Neutrophil (primary cell): ENCODE data around the gene TEX9.

Source experiments
- H3K27ac ChIP-seq: fragments of 200-600 bp; sonication (generic); 2 replicates; pipeline ENCODE4 v1.5.1; 2016; ENCODE audit warnings: mild to moderate bottlenecking, moderate library complexity
- H3K27me3 ChIP-seq: fragments of 200-600 bp; sonication (generic); 2 replicates; pipeline ENCODE4 v1.6.0; 2016; ENCODE audit warnings: mild to moderate bottlenecking
- H3K36me3 ChIP-seq: fragments of 200-600 bp; sonication (generic); 2 replicates; pipeline ENCODE4 v1.5.1; 2017
- H3K4me1 ChIP-seq, 2 experiments: fragments of 200-600 bp in 1 of 2; sonication (generic) in 1 of 2; 1 replicate in 1 of 2; 2 replicates in 1 of 2; pipeline versions ENCODE4 v1.5.1 to v1.6.1; 2013 to 2016; ENCODE audit warnings: low read depth in 1 of 2, low read length in 1 of 2, mild to moderate bottlenecking in 1 of 2, moderate library complexity in 1 of 2; ENCODE audit not compliant: control insufficient read depth in 1 of 2, insufficient read depth in 1 of 2
- H3K4me3 ChIP-seq, 2 experiments: fragments of 200-600 bp in 1 of 2; sonication (generic) in 1 of 2; 1 replicate in 1 of 2; 2 replicates in 1 of 2; pipeline ENCODE4 v1.5.1; 2013 to 2016; ENCODE audit warnings: low read depth in 1 of 2, low read length in 1 of 2, mild to moderate bottlenecking in 1 of 2, moderate library complexity in 1 of 2
- H3K9me3 ChIP-seq: fragments of 200-600 bp; sonication (generic); 2 replicates; pipeline ENCODE4 v1.5.1; 2016
- CTCF ChIP-seq: fragments of 200-600 bp; sonication (generic); IDR thresholded peaks from 2 replicates; pipeline ENCODE4 v1.5.1; 2016; ENCODE audit warnings: antibody characterized with exemption

Gene TEX9

GRCh38 chr15:56325186-56325585, 40.0 kb upstream of the TEX9 start:
- TF ChIP-seq CTCF: no peak
- H3K27ac ChIP-seq: no peak overlapping the region

GRCh38 chr15:56327721-56328502, 37.3 kb upstream of the TEX9 start:
- H3K4me1 ChIP-seq: no peaks in the 10 kb centered on the region
- no peaks in the 10 kb centered on the region for H3K9me3 ChIP-seq
- H3K4me3 ChIP-seq: no peak overlapping the region
- no peaks in the 10 kb centered on the region for H3K36me3 ChIP-seq
- no peak for TF ChIP-seq CTCF
- no peaks in the 10 kb centered on the region for H3K27me3 ChIP-seq
- no peak overlapping the region for H3K27ac ChIP-seq

More at GRCh38 chr15:56325186-56325585, 40.0 kb upstream of the TEX9 start:
- H3K36me3 ChIP-seq: no peaks in the 10 kb centered on the region
- H3K27me3 ChIP-seq: no peaks in the 10 kb centered on the region
- H3K9me3 ChIP-seq: no peaks in the 10 kb centered on the region
- no peak overlapping the region for H3K4me3 ChIP-seq
- H3K4me1 ChIP-seq: no peaks in the 10 kb centered on the region

- Histone ChIP-seq H3K4me1 (no peaks in the 10 kb centered on the region), H3K4me3 (no peak overlapping the region), H3K9me3 (no peaks in the 10 kb centered on the region), H3K36me3 (no peaks in the 10 kb centered on the region), H3K27me3 (no peaks in the 10 kb centered on the region), H3K27ac (no peak overlapping the region)
- no peak for TF ChIP-seq CTCF
Observed at GRCh38 chr15:56337084-56337725, 28.0 kb upstream of the TEX9 start.

GRCh38 chr15:56339594-56339993, 25.6 kb upstream of the TEX9 start:
- Histone ChIP-seq H3K36me3 (no peaks in the 10 kb centered on the region), H3K4me3 (no peak overlapping the region), H3K9me3 (no peaks in the 10 kb centered on the region), H3K4me1 (no peaks in the 10 kb centered on the region), H3K27me3 (no peaks in the 10 kb centered on the region), H3K27ac (no peak overlapping the region)
- no peak for TF ChIP-seq CTCF

GRCh38 chr15:56341201-56341600, 24.0 kb upstream of the TEX9 start:
- no peaks in the 10 kb centered on the region for H3K9me3 ChIP-seq
- H3K36me3 ChIP-seq: no peaks in the 10 kb centered on the region
- H3K27ac ChIP-seq: no peak overlapping the region
- no peaks in the 10 kb centered on the region for H3K27me3 ChIP-seq
- H3K4me1 ChIP-seq: no peaks in the 10 kb centered on the region
- TF ChIP-seq CTCF: no peak
- H3K4me3 ChIP-seq: no peak overlapping the region
